Measurements from ENCODE around the gene ADGRB2. TPM values are rescaled to one million over a fixed set of nuclear protein-coding genes. Genes with fewer than 3 reads are reported as not detected.

ADGRB2 gene, protein sequence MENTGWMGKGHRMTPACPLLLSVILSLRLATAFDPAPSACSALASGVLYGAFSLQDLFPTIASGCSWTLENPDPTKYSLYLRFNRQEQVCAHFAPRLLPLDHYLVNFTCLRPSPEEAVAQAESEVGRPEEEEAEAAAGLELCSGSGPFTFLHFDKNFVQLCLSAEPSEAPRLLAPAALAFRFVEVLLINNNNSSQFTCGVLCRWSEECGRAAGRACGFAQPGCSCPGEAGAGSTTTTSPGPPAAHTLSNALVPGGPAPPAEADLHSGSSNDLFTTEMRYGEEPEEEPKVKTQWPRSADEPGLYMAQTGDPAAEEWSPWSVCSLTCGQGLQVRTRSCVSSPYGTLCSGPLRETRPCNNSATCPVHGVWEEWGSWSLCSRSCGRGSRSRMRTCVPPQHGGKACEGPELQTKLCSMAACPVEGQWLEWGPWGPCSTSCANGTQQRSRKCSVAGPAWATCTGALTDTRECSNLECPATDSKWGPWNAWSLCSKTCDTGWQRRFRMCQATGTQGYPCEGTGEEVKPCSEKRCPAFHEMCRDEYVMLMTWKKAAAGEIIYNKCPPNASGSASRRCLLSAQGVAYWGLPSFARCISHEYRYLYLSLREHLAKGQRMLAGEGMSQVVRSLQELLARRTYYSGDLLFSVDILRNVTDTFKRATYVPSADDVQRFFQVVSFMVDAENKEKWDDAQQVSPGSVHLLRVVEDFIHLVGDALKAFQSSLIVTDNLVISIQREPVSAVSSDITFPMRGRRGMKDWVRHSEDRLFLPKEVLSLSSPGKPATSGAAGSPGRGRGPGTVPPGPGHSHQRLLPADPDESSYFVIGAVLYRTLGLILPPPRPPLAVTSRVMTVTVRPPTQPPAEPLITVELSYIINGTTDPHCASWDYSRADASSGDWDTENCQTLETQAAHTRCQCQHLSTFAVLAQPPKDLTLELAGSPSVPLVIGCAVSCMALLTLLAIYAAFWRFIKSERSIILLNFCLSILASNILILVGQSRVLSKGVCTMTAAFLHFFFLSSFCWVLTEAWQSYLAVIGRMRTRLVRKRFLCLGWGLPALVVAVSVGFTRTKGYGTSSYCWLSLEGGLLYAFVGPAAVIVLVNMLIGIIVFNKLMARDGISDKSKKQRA (N-terminal part only)
- 6.0 TPM for total RNA-seq

- no peak for DNase-seq (ENCODE audit: low spot score)
These were observed at the start of gene ADGRB2 for GRCh38 chr1:31764312-31765040. ADGRB2 (minus strand) TSS chr1:31764340; CDS start chr1:31757221, 7,119 bp downstream.

GRCh38 chr1:31812158-31812829 is 48.2 kb upstream of the ADGRB2 start:
- no peak for DNase-seq (ENCODE audit: low spot score)

DNA sequence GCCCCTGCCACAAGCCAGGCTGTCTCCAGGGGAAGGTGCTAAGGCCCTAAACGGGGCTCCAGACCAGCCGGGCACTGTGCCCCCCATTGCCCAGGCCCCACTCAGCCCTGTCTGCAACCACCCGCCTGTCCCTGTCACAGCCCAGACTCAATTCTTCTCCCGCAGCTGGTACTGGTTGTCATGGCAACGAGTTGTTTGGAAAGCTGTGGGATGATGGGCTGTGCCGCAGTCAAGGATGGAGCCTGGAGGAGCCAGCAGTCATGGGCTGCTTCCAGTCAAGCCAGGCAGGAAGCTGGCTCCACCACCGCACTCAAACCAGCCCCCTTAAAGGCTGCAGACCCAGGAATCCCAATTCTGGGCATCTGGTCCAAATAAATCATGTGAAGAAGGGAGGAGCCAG is 47.5 kb upstream of the ADGRB2 start:
- DNase-seq (ENCODE audit: low spot score): no peak

DNA sequence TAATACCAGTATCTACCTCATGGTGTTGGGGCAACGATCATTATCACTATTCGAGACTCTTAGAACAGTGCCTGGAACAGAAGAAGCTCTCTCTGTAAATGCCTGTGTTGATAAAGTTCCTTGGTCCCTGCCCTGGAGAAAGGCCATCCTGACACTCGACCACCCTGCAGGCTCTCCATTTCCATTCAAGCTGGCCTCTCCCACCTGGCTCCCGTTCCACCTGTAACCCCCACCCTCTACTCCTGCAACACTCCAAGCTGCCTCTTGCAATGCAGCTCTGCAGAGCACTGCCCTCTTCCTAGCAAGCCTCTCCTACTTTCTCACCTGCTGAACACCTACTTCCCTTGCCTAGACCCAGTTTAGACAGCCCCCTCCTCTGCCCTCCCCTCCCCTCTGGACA is 45.6 kb upstream of the ADGRB2 start:
- no peak for DNase-seq (ENCODE audit: low spot score)

- no peak for DNase-seq (ENCODE audit: low spot score)
These were observed 43.3 kb upstream of the ADGRB2 start for GRCh38 chr1:31807273-31808048.

GRCh38 chr1:31805318-31805717 is 41.2 kb upstream of the ADGRB2 start:
- no peak for DNase-seq (ENCODE audit: low spot score)

GRCh38 chr1:31804098-31804497 is 40.0 kb upstream of the ADGRB2 start:
- DNase-seq (ENCODE audit: low spot score): no peak

GRCh38 chr1:31803610-31804009 is 39.5 kb upstream of the ADGRB2 start:
- no peak for DNase-seq (ENCODE audit: low spot score)

- DNase-seq (ENCODE audit: low spot score): no peak
These were observed 38.3 kb upstream of the ADGRB2 start for GRCh38 chr1:31802190-31803150.

- no peak for DNase-seq (ENCODE audit: low spot score)
These were observed 37.3 kb upstream of the ADGRB2 start for GRCh38 chr1:31801458-31801857.

DNA sequence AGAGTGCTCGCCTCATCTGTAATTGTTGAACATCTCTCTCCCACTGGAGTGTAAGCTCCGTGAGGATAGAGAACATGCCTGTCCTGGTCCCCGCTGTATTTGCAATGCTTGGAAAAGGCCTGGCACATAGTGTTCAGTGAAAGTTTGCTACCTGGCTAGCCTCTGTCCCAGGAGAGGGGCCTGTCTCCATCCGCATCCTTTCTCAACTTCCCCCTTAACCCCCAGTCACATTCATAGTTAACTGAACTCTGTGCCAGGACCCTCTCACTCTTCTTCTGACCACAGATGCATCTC is 36.5 kb upstream of the ADGRB2 start:
- no peak for DNase-seq (ENCODE audit: low spot score)

DNA sequence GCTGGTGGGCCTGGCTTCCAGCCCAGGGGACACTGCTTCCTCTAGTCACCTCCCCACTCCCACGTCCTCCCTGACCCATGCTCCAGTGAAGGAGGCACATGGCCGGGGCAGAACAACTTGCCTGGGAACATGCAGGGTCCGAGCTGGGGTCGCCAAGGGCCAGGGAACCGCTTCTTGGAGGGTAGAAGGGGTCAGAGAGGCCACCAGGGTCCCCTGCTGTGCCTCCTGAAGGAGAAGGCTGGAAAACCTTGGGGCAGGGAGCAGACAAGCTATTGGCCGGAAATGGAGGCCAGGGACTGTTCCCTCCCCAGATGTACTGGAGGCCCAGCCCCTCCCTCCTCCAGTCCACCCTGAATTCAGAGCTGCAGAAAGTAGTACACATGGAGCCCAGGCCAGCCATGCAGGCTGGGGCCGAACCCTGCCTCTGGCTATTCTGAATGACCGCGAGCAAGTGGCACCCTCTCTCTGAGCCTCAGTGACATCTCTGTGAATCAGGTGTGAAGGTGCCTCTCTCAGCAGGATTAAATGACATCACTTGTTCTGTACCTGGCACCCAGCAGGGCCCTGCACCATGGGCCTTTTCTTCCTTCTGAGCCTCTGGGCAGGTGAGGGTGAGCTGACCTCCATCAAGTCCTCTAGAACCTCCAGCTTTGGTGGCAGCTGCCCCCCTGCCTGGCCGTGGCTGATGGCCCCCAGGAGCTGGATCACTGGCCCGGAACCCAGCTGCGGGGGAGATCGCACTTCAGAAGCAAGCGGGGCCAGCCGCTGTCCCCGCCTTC is 35.9 kb upstream of the ADGRB2 start:
- no peak for DNase-seq (ENCODE audit: low spot score)

DNA sequence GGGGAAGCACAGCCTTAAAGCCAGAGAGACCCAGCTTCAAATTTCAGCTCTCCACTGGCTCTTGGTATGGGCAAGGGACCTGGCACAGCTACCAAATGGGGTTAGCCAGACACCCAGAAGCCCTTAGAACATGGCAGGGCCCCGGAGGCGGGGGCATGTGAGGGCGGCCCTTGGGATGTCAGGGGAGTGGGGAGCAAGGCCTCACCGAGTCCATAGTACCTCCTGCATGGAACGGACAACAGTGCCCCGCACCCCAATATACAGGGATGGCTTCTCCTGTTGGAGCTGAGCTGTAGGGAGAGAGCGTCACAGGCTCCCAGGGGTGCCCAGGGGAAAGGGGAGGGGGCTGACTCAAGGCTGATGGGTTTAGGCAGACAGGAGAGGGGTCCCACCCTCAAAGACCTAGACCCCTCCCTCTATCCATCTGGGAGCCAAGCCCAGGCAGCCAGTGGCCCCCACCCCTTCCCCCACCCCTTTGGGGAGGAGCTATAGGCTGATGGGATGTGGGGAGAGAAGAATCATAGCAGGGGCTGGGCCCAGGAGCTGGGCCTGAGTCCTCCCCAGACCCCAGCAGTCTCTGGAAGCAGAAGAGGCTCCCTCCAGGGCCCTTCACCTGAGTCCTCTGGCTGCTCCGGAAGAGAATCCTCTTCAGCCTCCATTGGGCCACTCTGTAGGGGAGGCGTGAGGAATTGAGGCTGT is 35.2 kb upstream of the ADGRB2 start:
- no peak for DNase-seq (ENCODE audit: low spot score)

- no peak for DNase-seq (ENCODE audit: low spot score)
These were observed 34.5 kb upstream of the ADGRB2 start for GRCh38 chr1:31798433-31799195.

GRCh38 chr1:31798086-31798432 is 33.9 kb upstream of the ADGRB2 start:
- DNase-seq (ENCODE audit: low spot score): no peak

DNA sequence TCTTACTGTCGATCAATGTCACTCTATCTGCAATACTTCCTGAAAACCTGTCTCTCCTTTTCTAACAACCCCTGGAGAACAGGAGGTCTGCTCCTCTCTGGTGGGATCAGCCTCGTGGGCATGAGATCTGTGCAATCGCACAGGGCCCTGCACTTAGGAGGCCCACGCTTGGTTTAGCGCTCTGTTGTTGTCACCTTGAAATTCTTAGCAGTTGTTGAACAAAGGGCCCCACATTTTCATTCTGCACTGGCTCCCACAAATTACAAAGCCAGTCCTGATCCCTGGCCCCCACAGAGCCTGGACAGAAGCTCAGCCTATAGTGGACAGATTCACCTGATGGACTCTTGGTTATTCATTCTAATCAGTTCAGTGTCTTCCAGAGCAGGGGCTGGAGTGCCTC is 33.1 kb upstream of the ADGRB2 start:
- DNase-seq (ENCODE audit: low spot score): no peak

DNA sequence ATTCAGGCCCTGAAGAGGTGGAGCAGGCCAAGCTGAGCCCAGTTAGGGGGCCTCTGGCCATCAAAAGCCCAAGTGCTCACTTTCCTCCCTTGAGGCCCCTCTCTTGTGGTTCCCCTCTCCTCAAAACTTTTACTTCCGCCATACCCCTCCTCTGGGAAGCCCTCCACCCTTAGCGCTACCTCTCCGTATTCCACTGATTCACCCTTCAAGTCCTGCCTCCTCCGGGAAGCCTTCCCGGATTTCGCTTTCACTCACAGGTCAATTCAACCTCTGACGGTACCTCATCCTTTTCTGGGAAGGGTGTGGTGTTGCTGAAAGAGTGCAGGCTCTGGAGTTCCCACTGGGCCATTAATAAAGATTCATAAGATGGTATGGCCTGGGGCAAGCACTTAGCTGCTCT is 32.6 kb upstream of the ADGRB2 start:
- DNase-seq (ENCODE audit: low spot score): no peak
